IPS DF 19.7 (cell line): Measurements from ENCODE around the gene PLXNA3.

Experiments
- DNase-seq: peaks from one replicate; pipeline ENCODE4 v3.0.0-alpha.2; 2013; ENCODE audit warnings: low read depth, low spot score

The PLXNA3 gene

GRCh38 chrX:154458116-154458953, at the start of gene PLXNA3:
Gene PLXNA3 (plus strand): TSS chrX:154458281. CDS start chrX:154460184, 1,903 bp downstream.
- DNase-seq: no peak

- DNase-seq: no peak
Measured at GRCh38 chrX:154408659-154409221, 49.3 kb upstream of the PLXNA3 start.

GRCh38 chrX:154409222-154409871, 48.7 kb upstream of the PLXNA3 start, which contains the start of gene DNASE1L1:
Gene DNASE1L1 (minus strand): TSS chrX:154409254. CDS start chrX:154405568, 3,686 bp downstream.
- DNase-seq: no peak

GRCh38 chrX:154411981-154412340, 46.1 kb upstream of the PLXNA3 start:
- no peak for DNase-seq

GRCh38 chrX:154412468-154412867, 45.6 kb upstream of the PLXNA3 start:
- DNase-seq: no peak

GRCh38 chrX:154413142-154413541, 44.9 kb upstream of the PLXNA3 start:
- DNase-seq: no peak

DNA sequence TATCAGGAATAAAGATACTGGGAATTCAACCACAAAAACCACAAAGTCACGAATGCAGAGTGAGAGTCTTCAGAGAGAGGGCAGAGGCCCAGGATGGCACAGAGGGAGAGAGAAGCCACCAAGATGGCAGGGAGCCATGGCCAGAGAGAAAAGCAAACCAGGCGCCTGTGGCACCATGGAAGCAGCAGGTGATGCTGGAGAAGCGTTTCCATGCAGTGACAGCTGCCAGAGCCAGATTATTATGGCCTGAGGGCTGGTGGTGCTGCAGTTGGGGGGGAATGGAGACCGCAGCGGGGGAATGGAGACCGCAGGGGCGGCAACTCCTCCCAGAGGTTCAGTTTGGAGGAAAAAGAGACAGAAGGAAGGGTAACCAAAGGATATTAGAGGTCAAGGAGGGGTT, 40.9 kb upstream of the PLXNA3 start:
- no peak for DNase-seq

- no peak for DNase-seq
Measured at GRCh38 chrX:154419189-154419588, 38.9 kb upstream of the PLXNA3 start.

GRCh38 chrX:154419688-154420401, 38.2 kb upstream of the PLXNA3 start:
- DNase-seq: no peak

DNA sequence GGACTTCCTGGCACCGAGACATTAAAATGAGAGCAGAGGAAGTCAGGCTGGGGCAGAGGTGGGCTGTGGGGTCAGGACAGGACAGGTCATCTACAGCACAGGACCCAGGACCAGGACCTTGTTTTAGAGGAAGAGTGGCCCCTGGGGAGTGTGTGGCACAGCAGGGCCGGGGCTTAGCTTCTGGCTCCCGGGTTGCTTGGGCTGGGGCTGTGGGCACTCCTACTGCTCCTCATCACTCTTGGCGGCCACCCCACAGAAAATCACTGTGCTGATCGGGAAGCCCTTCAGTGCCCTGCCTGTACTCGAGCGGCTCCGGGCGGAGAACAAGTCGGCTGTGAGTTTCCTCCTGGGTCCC, 37.7 kb upstream of the PLXNA3 start:
- no peak for DNase-seq

- no peak for DNase-seq
Measured at GRCh38 chrX:154426916-154427770, 30.9 kb upstream of the PLXNA3 start.

DNA sequence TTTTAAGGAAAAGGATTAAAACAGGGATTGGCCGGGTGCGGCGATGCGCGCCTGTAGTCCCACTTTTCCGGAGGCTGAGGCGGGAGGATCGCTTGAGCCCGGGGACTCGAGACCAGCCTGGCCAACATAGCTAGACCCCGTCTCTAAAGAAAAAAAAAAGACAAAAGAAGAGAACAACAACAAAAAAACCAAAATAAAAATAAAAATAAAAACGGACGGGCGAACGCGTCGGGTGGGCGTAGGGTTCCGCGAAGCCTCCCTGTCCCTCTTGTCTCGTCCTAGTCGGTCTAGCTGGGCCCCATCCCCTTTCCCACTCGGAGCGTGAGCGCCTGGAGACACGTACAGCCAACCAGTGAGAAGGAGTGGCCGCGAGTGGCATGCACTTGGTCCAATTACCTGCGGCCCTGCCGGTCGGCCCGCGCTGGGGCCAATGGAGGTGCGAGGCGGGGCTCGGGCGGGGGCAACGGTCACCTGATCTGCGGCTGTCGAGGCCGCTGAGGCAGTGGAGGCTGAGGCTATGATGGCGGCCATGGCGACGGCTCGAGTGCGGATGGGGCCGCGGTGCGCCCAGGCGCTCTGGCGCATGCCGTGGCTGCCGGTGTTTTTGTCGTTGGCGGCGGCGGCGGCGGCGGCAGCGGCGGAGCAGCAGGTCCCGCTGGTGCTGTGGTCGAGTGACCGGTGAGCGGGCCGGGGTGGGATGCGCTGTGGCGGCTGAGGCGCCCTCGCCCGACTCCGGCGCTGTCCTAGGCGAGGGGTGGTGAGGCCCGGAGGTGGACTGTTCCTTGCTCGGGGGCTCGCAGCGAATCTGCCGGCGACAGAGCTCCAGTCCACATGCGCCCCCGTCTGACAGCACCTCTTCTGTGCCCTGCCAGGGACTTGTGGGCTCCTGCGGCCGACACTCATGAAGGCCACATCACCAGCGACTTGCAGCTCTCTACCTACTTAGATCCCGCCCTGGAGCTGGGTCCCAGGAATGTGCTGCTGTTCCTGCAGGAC, 29.6 kb upstream of the PLXNA3 start, which contains the start of gene ATP6AP1:
TSS of gene ATP6AP1 (plus strand) at position 502 of the 996 bp plus-strand sequence. CDS start at position 518, 16 bp downstream.
- DNase-seq: peak; percentile 61

- DNase-seq: no peak
Measured at GRCh38 chrX:154429711-154430110, 28.4 kb upstream of the PLXNA3 start.

DNA sequence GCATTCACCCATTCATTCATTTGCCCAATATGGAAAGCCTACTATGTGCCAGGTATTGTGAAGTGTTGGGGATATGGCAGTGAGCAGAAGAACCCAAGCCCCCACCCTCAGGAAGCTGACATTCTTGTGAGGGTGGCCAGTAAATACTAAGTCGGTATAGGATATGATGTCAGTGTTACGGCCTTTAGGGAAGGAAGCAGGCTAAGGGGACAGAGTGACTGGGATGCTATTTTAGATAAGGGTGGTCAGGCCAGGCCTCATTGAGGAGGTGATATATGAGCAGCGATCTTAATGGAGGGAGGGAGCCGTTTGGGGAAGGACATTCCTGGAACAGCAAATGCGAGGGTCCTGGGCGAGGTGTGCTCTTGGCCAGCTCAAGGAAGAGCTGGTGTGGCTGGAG, 27.6 kb upstream of the PLXNA3 start:
- no peak for DNase-seq

- no peak for DNase-seq
Measured at GRCh38 chrX:154430916-154431315, 27.2 kb upstream of the PLXNA3 start.

DNA sequence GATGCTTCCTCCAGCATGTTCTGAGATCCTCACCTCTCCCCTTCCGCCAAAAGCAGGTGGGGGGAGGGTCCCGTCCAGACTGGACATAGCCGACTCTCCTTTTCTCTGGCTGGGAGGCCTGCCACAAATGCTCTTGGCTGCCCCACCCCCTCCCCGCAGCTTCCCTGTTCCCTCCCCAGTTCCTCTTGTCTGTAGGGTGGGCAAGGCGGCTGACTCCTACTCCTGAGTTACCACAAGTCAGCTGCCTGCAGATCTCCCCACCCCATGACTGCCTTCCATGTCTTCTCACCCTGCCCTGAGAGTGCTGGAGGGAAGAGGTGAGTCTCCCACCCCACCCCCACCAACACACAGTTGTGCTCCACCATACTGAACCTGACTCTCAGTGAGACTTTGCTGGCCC, 26.7 kb upstream of the PLXNA3 start:
- DNase-seq: no peak

- DNase-seq: no peak
Measured at GRCh38 chrX:154432210-154432609, 25.9 kb upstream of the PLXNA3 start.

- no peak for DNase-seq
Measured at GRCh38 chrX:154433605-154434004, 24.5 kb upstream of the PLXNA3 start.

GRCh38 chrX:154434394-154435168, 23.5 kb upstream of the PLXNA3 start:
- no peak for DNase-seq
